GM13976 (cell line): ENCODE data around the gene POLE4.

ENCODE experiments used
- DNase-seq: peaks from one replicate; pipeline ENCODE4 v3.0.0; 2012; ENCODE audit warnings: low spot score
- CTCF ChIP-seq: IDR thresholded peaks from 2 replicates; pipeline ENCODE4 v1.5.1; 2012; ENCODE audit warnings: borderline replicate concordance, mild to moderate bottlenecking; ENCODE audit not compliant: insufficient read depth; ENCODE audit errors: extremely low read depth, missing control alignments, control extremely low read depth
- in situ Hi-C: fragments of 300-500 bp; cut with MboI; formaldehyde crosslinking; loops from one replicate; pipeline ENCODE4 v1.12.0; 2022; ENCODE audit warnings: low sequenced_read_pairs, mixed read lengths, inconsistent platforms; ENCODE audit not compliant: unreplicated experiment

Gene POLE4

DNA sequence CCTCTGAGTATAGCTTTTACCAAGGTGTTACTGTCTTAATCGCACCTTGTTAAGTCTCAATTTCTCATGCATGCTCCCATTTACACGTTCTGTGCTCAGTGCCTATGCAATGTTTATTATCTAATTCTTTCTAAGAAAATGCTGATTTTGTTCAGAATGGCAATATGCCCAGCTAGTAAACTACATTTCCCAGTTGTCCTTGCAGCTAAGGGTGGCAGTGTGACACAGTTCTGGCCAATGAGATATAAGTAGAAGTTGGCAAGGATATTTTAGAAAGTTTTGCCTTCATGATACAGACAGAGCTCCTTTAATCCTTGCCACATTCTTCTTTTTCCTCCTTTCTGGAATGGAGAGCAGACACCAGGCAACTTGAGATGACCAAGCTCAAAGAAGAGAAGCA lies 45.3 kb downstream of the POLE4 start:
- in situ Hi-C loops: no loop called here
- no peak for TF ChIP-seq CTCF
- no peak for DNase-seq

GRCh38 chr2:75006041-75006440 lies 47.6 kb downstream of the POLE4 start:
- DNase-seq: no peak
- in situ Hi-C loops: no loop called here
- TF ChIP-seq CTCF: no peak

GRCh38 chr2:75007061-75007460 lies 48.6 kb downstream of the POLE4 start:
- TF ChIP-seq CTCF: no peak
- in situ Hi-C loops: no loop called here
- no peak for DNase-seq

DNA sequence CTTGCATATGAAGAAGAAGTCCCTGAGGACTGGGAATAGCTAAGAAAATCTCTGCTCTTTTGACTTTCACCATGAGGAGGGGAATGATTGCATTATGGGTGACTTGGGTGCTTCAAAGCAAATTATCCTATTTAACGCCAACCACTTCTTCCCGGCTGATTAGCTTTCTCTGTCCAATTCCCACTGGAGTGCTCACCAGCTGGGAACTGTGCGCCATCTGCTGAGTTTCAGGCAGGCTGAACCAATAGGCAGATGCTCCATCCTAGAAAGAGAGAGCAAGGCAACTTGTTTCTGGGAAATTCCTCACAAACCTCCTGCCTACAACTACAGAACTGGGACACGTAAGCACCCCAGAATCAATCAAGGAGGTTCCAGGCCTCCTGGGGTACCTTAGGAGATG lies 49.4 kb downstream of the POLE4 start:
- in situ Hi-C loops: no loop called here
- no peak for TF ChIP-seq CTCF
- no peak for DNase-seq

DNA sequence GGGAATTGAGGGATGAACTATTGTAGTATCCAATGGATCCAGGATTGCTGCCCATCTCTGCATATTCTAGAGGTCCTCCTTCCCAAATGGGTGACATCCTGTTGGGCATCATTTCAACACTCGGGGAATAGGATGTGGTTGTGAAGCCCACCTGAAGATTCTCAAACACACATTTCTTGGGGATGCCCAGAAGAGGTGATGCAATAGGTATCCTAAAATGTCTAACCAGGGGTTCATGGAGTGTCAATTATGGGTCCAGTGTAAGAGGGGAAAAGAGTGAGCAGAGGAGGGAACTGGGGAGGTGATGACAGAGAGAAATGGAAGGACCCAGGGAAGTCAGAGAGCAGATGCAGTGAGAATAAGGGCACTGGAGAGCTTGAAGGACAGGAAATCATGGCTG lies 52.1 kb downstream of the POLE4 start:
- no peak for TF ChIP-seq CTCF
- in situ Hi-C loops: no loop called here
- DNase-seq: no peak

DNA sequence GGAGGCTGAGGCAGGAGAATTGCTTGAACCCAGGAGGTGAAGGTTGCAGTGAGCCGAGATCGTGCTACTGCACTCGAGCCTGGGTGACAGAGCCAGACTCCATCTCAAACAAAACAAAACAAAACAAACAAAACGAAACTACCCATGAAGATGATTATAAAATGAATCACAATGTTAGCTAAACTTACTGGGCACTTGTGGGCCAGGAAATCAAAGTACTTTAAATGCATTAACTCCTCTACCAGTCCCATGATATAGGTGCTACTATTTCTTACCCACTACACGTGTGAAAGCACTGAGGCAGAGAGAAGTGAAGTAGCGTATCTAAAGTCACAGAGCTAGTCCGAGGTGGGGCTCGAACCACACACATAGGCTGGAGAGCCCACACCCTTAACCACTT lies 53.6 kb downstream of the POLE4 start:
- no peak for DNase-seq
- in situ Hi-C loops: no loop called here
- no peak for TF ChIP-seq CTCF

DNA sequence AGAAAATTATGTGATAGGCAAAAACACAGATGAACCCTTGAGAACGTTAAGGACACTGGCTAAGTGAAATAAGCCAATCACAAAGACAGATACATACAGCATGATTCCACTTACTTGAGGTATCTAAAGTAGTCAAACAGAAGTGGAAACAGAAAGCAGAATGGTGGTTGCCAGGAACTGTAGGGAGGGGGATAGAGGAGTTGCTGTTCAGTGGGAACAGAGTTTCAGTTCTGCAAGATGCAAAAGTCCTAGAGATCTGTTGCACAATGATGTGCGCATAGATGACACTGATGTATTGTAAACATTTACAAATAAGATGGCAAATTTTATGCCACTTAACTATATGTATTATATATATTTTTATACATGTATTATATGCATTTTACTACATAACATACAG lies 59.7 kb downstream of the POLE4 start:
- DNase-seq: no peak
- no peak for TF ChIP-seq CTCF
- in situ Hi-C loops: no loop called here
